ENCODE measurements around the gene COL19A1.

The COL19A1 gene

GRCh38 chr6:69878795-69879194 is 12.4 kb downstream of the COL19A1 start:
- no peak overlapping the region for H3K27ac ChIP-seq
- TF ChIP-seq ZFX (IDR thresholded peaks at IDR 0.05; ENCODE audit: borderline replicate concordance) = no peak
- TF ChIP-seq, protein P1, sequence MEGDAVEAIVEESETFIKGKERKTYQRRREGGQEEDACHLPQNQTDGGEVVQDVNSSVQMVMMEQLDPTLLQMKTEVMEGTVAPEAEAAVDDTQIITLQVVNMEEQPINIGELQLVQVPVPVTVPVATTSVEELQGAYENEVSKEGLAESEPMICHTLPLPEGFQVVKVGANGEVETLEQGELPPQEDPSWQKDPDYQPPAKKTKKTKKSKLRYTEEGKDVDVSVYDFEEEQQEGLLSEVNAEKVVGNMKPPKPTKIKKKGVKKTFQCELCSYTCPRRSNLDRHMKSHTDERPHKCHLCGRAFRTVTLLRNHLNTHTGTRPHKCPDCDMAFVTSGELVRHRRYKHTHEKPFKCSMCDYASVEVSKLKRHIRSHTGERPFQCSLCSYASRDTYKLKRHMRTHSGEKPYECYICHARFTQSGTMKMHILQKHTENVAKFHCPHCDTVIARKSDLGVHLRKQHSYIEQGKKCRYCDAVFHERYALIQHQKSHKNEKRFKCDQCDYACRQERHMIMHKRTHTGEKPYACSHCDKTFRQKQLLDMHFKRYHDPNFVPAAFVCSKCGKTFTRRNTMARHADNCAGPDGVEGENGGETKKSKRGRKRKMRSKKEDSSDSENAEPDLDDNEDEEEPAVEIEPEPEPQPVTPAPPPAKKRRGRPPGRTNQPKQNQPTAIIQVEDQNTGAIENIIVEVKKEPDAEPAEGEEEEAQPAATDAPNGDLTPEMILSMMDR (IDR thresholded peaks at IDR 0.05) = no peak

DNA sequence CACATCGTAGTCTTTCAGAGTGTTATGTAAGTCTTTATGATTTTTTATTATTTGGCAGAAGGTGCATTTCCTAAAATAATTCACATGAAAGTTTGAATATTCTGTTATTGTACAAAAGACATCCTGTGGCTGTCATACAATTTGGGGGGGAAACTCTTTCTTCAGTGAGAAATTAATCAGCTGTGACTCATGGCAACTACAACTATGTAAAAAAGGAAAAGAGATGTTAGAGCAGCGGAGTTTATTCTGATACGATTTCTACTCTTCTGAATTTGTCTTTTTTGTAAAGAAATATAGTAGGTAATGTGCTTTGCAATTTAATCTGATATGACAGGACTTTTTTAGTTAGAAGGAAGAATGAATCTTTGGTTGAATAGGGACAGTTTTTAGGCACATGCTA is 14.2 kb downstream of the COL19A1 start:
- TF ChIP-seq, protein P1 (IDR thresholded peaks at IDR 0.05) = no peak

GRCh38 chr6:69881322-69882151 is 15.2 kb downstream of the COL19A1 start:
- TF ChIP-seq, protein P1 (IDR thresholded peaks at IDR 0.05) = no peak
- no peak for TF ChIP-seq ZFX (IDR thresholded peaks at IDR 0.05; ENCODE audit: borderline replicate concordance)
- no peak overlapping the region for H3K27ac ChIP-seq

More for the DNA sequence above, 14.2 kb downstream of the COL19A1 start:
- no peak overlapping the region for H3K27ac ChIP-seq

DNA sequence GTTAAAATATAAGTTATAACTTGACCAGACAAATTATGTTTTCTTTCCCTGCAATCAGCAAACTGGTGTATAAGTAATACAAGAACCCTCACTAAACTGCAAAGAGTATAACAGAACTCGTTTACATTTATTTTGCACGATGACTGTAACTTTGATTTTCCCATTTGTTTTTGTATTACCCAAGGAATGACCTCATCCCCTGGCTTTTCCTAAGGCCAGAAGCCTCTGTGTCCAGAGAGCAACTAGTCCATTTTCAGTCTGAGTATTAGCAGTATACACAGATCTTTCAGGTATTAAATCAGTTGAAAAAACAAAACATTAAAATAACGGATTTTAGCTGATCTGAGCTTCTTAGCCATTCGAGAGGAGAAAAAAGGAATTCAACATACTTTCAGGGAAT is 17.2 kb downstream of the COL19A1 start:
- no peak for TF ChIP-seq ZFX (IDR thresholded peaks at IDR 0.05; ENCODE audit: borderline replicate concordance)
- TF ChIP-seq, protein P1 (IDR thresholded peaks at IDR 0.05) = no peak
- H3K27ac ChIP-seq = no peak overlapping the region

GRCh38 chr6:69884231-69884630 is 17.9 kb downstream of the COL19A1 start:
- no peak overlapping the region for H3K27ac ChIP-seq
- no peak for TF ChIP-seq ZFX (IDR thresholded peaks at IDR 0.05; ENCODE audit: borderline replicate concordance)
- TF ChIP-seq, protein P1 (IDR thresholded peaks at IDR 0.05) = no peak

DNA sequence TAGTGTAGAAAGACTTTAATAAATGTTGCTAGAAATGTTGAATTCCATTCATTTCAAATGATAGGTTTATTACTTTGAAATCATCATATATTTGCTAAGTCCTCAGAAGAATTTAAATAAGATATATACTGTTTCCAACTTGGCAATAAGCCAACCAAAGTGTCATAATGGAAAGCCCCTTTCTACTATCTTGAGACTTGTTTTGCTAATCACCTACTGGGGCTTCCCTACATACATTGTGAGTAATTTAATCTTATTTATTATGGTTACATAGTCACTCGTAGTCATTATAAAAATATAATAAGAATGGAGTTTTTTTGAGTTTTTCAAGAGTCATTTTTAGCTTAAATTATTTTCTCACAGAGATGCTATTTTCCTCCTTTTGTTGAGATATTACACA is 20.7 kb downstream of the COL19A1 start:
- H3K27ac ChIP-seq = no peak overlapping the region
- TF ChIP-seq ZFX (IDR thresholded peaks at IDR 0.05; ENCODE audit: borderline replicate concordance) = no peak
- TF ChIP-seq, protein P1 (IDR thresholded peaks at IDR 0.05) = no peak

DNA sequence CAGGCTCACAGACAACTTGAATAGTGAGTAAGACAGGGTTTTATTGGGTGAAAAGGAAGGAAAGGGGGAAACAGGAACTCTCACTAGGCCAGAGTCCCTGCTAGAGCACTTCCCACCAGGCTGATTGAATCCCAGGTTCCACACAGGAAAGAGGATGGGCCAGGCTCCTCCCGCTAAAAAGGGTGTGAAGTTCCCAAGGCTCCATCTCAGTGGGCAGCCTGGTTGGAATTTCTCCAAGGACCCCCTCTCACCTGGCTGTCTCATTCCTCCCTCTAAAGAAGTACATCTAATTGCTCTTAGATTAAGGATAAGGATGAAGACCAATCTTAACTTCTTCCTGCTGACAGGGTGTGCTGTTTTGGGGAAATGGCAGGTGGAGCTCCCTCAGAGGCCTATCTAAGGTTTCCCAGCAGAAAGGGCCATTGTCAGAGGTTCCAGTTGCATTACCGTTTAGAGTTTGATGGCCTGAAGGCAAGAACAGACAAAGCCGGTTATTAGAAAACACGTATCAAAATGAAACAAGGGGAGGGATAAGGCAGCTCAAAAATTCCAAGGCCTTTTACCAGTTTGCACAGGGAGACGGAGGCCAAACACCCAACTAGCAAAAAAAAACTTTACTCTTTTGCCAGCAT is 21.5 kb downstream of the COL19A1 start:
- H3K27ac ChIP-seq = no peak overlapping the region
- TF ChIP-seq, protein P1 (IDR thresholded peaks at IDR 0.05) = no peak
- no peak for TF ChIP-seq ZFX (IDR thresholded peaks at IDR 0.05; ENCODE audit: borderline replicate concordance)
